ENCODE data around the gene ATRN. TPM values are rescaled to one million over a fixed set of nuclear protein-coding genes. Genes with fewer than 3 reads are reported as not detected.

ATRN gene
- total RNA-seq, 1 experiment from 2014 or later = 28.3 TPM

- no peaks in the 10 kb centered on the region for H3K4me1 Mint-ChIP-seq (ENCODE audit: low read depth, unreplicated experiment)
- no peak for TF ChIP-seq CTCF (IDR thresholded peaks at IDR 0.05; ENCODE audit: unreplicated experiment)
- DNase-seq = no peak
- no TSS peak for BruUV-seq (replicated peaks)
- peaks cover 4% of the 10 kb centered on the region for H3K36me3 Mint-ChIP-seq (ENCODE audit: insufficient read depth, unreplicated experiment)
- CTCF ChIA-PET = interaction anchor here (0.6 to 1.0 kb wide), 6 partner anchors 53 to 248 kb away, joined by 3 to 5 read pairs (median 4); no protein-coding TSS in a partner anchor
- no peaks in the 10 kb centered on the region for H3K9me3 Mint-ChIP-seq (ENCODE audit: low read depth, unreplicated experiment)
- H3K4me3 Mint-ChIP-seq (ENCODE audit: low read depth, unreplicated experiment) = no peak overlapping the region
- no peaks in the 10 kb centered on the region for H3K27me3 Mint-ChIP-seq (ENCODE audit: unreplicated experiment)
- no peak overlapping the region for H3K27ac Mint-ChIP-seq (ENCODE audit: unreplicated experiment)
- intact Hi-C loops (cut with micrococcal nuclease; ENCODE audit: unreplicated experiment) = no loop called here
Observed at GRCh38 chr20:3563133-3563532, 92.3 kb downstream of the ATRN start.

GRCh38 chr20:3563548-3564177, 92.8 kb downstream of the ATRN start:
- Mint-ChIP-seq H3K9me3 (ENCODE audit: low read depth, unreplicated experiment) (no peaks in the 10 kb centered on the region), H3K4me1 (ENCODE audit: low read depth, unreplicated experiment) (no peaks in the 10 kb centered on the region), H3K27me3 (ENCODE audit: unreplicated experiment) (no peaks in the 10 kb centered on the region), H3K36me3 (ENCODE audit: insufficient read depth, unreplicated experiment) (peaks cover 4% of the 10 kb centered on the region), H3K27ac (ENCODE audit: unreplicated experiment) (no peak overlapping the region), H3K4me3 (ENCODE audit: low read depth, unreplicated experiment) (no peak overlapping the region)
- no TSS peak for BruUV-seq (replicated peaks)
- intact Hi-C loops (cut with micrococcal nuclease; ENCODE audit: unreplicated experiment) = no loop called here
- no peak for TF ChIP-seq CTCF (IDR thresholded peaks at IDR 0.05; ENCODE audit: unreplicated experiment)
- DNase-seq = peak; percentile 27
- CTCF ChIA-PET = interaction anchor here (0.6 to 1.0 kb wide), 6 partner anchors 54 to 247 kb away, joined by 3 to 5 read pairs (median 4); no protein-coding TSS in a partner anchor

- intact Hi-C loops (cut with micrococcal nuclease; ENCODE audit: unreplicated experiment) = no loop called here
- no peak overlapping the region for H3K27ac Mint-ChIP-seq (ENCODE audit: unreplicated experiment)
Observed at GRCh38 chr20:3565851-3566250, 95.0 kb downstream of the ATRN start.

GRCh38 chr20:3572151-3572550, 101.3 kb downstream of the ATRN start:
- no peak for TF ChIP-seq CTCF (IDR thresholded peaks at IDR 0.05; ENCODE audit: unreplicated experiment)
- H3K27me3 Mint-ChIP-seq (ENCODE audit: unreplicated experiment) = no peaks in the 10 kb centered on the region
- CTCF ChIA-PET = interaction anchor here (0.5 kb wide), 1 partner anchor 273 kb away, joined by 5 read pairs; no protein-coding TSS in a partner anchor
- no peaks in the 10 kb centered on the region for H3K9me3 Mint-ChIP-seq (ENCODE audit: low read depth, unreplicated experiment)
- H3K4me1 Mint-ChIP-seq (ENCODE audit: low read depth, unreplicated experiment) = no peaks in the 10 kb centered on the region
- intact Hi-C loops (cut with micrococcal nuclease; ENCODE audit: unreplicated experiment) = no loop called here
- peaks cover 5% of the 10 kb centered on the region for H3K36me3 Mint-ChIP-seq (ENCODE audit: insufficient read depth, unreplicated experiment)
- DNase-seq = no peak
- no peak overlapping the region for H3K4me3 Mint-ChIP-seq (ENCODE audit: low read depth, unreplicated experiment)
- no TSS peak for BruUV-seq (replicated peaks)
- no peak overlapping the region for H3K27ac Mint-ChIP-seq (ENCODE audit: unreplicated experiment)

More at GRCh38 chr20:3565851-3566250, 95.0 kb downstream of the ATRN start:
- no peak for DNase-seq
- BruUV-seq (replicated peaks) = no TSS peak
- CTCF ChIA-PET = no interaction called here
- Mint-ChIP-seq H3K4me3 (ENCODE audit: low read depth, unreplicated experiment) (no peak overlapping the region), H3K27me3 (ENCODE audit: unreplicated experiment) (no peaks in the 10 kb centered on the region), H3K36me3 (ENCODE audit: insufficient read depth, unreplicated experiment) (peaks cover 10% of the 10 kb centered on the region), H3K4me1 (ENCODE audit: low read depth, unreplicated experiment) (no peaks in the 10 kb centered on the region), H3K9me3 (ENCODE audit: low read depth, unreplicated experiment) (no peaks in the 10 kb centered on the region)
- TF ChIP-seq CTCF (IDR thresholded peaks at IDR 0.05; ENCODE audit: unreplicated experiment) = no peak

Measured in Calu3 (cell line).